HepG2 (cell line): ENCODE results near the gene TRPM1. TPM values are rescaled to one million over a fixed set of nuclear protein-coding genes. Genes with fewer than 3 reads are reported as not detected.

ENCODE experiments used
- CC2D1A ChIP-seq: sonication (generic); formaldehyde crosslinking; IDR thresholded peaks from 2 replicates; pipeline ENCODE4 v1.8.1; 2023; ENCODE audit warnings: mild to moderate bottlenecking, missing genetic modification reagents
- DNMT1 ChIP-seq: sonication (generic); formaldehyde crosslinking; IDR thresholded peaks from 2 replicates; pipeline ENCODE4 v1.5.1; 2020; ENCODE audit warnings: mild to moderate bottlenecking, missing genetic modification reagents
- GABPA ChIP-seq, 2 experiments: IDR thresholded peaks; 2 replicates each; pipeline ENCODE4 v1.6.1; 2011 to 2016; ENCODE audit warnings: low read depth in 2 of 2, low read length in 1 of 2, missing biosample characterization in 1 of 2, missing genetic modification characterization in 1 of 2
- HMG20B ChIP-seq: conservative IDR thresholded peaks from 2 replicates; pipeline ENCODE4 v1.6.1; 2016; ENCODE audit warnings: missing genetic modification reagents, missing compliant biosample characterization
- MAFG ChIP-seq: sonication (generic); formaldehyde crosslinking; IDR thresholded peaks from 2 replicates; pipeline ENCODE4 v1.5.1; 2020; ENCODE audit warnings: mild to moderate bottlenecking, missing genetic modification reagents
- PHF8 ChIP-seq: sonication (generic); formaldehyde crosslinking; IDR thresholded peaks from 2 replicates; pipeline ENCODE4 v1.5.0; 2020; ENCODE audit warnings: missing genetic modification reagents
- SOX6 ChIP-seq, 2 experiments: fragments of 450-650 bp in 1 of 2; sonication (generic) in 1 of 2; formaldehyde crosslinking in 1 of 2; IDR thresholded peaks; 2 replicates each; pipeline versions ENCODE4 v1.4.0 to v1.6.1; 2017 to 2020; ENCODE audit warnings: antibody characterized with exemption in 1 of 2, mild to moderate bottlenecking in 1 of 2, missing genetic modification reagents in 1 of 2
- ZFYVE20 ChIP-seq: sonication (generic); formaldehyde crosslinking; IDR thresholded peaks from 2 replicates; pipeline ENCODE4 v1.8.0; 2023; ENCODE audit warnings: low read depth, mild to moderate bottlenecking, moderate library complexity, missing genetic modification reagents, borderline replicate concordance
- ZNF484 ChIP-seq: sonication (generic); formaldehyde crosslinking; IDR thresholded peaks from 2 replicates; pipeline ENCODE4 v1.5.1; 2020; ENCODE audit warnings: mild to moderate bottlenecking, low read depth, missing genetic modification reagents, borderline replicate concordance
- ZNF720 ChIP-seq: sonication (generic); formaldehyde crosslinking; IDR thresholded peaks from 2 replicates; pipeline ENCODE4 v1.4.0; 2020; ENCODE audit warnings: missing genetic modification reagents
- polyA plus RNA-seq, 8 experiments: library from polyadenylated mRNA; depleted of rRNA in 3 of 8; stranded (reverse) in 7 of 8; unstranded in 1 of 8; fragments of >200 nt; fragmentation: Illumina TruSeq in 4 of 8; extraction: Trizol in 4 of 8; gene quantifications; 2 replicates each; pipeline versions ENCODE4 v1.2.1 to v1.2.3, GENCODE V29; 2011 to 2016; ENCODE audit warnings: low read depth in 4 of 8, missing spikeins in 1 of 8, mixed read lengths in 1 of 8; ENCODE audit not compliant: insufficient read depth in 1 of 8
- total RNA-seq, 5 experiments: library from RNA; depleted of rRNA; stranded (reverse); fragments of >200 nt; fragmentation: Illumina TruSeq; extraction: Trizol; gene quantifications; 2 replicates each; pipeline ENCODE4 v1.2.3, GENCODE V29; 2016; ENCODE audit warnings: low read depth in 1 of 5
- TF ChIP-seq, protein P1 (sequence below): sonication (generic); formaldehyde crosslinking; IDR thresholded peaks from 2 replicates; pipeline ENCODE4 v1.4.0; 2020; ENCODE audit warnings: mild to moderate bottlenecking, missing genetic modification reagents, borderline replicate concordance
- TF ChIP-seq, protein P2 (sequence below): sonication (generic); formaldehyde crosslinking; IDR thresholded peaks from 2 replicates; pipeline ENCODE4 v1.4.0; 2020; ENCODE audit warnings: missing genetic modification reagents
- TF ChIP-seq, protein P3 (sequence below): sonication (generic); formaldehyde crosslinking; conservative IDR thresholded peaks from 2 replicates; pipeline ENCODE4 v1.4.0; 2020; ENCODE audit warnings: mild to moderate bottlenecking, missing genetic modification reagents, moderate library complexity
- TF ChIP-seq, protein P4 (sequence below): sonication (generic); IDR thresholded peaks from 2 replicates; pipeline ENCODE4 v1.6.1; 2016; ENCODE audit warnings: low read depth, borderline replicate concordance

The TRPM1 gene
- total and polyA plus RNA-seq, 2 of the 13 experiments (the other 11 are each of a cell fraction or from before 2014, with no cell fraction given) = not detected

DNA sequence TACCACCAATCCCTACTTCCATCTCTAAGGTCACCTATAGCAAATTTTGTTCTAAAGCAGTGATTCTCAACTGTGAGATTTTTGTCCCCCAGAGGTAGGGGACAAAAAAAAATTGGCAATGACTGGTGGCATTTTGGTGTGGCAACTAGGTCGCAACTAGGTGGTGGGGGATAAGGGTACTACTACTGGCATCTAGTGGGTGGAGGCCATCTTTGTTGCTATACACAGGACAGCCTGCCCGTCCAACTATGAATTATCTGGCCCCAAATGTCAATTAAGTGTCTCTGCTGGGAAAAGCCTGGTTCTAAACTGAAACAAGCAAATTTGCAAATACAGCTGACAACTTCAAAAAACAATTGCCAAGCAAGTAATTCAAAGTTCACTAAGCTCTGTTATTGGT, 111.5 kb downstream of the TRPM1 start (continued):
- TF ChIP-seq, protein P1, sequence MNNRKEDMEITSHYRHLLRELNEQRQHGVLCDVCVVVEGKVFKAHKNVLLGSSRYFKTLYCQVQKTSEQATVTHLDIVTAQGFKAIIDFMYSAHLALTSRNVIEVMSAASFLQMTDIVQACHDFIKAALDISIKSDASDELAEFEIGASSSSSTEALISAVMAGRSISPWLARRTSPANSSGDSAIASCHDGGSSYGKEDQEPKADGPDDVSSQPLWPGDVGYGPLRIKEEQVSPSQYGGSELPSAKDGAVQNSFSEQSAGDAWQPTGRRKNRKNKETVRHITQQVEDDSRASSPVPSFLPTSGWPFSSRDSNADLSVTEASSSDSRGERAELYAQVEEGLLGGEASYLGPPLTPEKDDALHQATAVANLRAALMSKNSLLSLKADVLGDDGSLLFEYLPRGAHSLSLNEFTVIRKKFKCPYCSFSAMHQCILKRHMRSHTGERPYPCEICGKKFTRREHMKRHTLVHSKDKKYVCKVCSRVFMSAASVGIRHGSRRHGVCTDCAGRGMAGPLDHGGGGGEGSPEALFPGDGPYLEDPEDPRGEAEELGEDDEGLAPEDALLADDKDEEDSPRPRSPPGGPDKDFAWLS (CRISPR knock-in tag) = no peak
- TF ChIP-seq, protein P2, sequence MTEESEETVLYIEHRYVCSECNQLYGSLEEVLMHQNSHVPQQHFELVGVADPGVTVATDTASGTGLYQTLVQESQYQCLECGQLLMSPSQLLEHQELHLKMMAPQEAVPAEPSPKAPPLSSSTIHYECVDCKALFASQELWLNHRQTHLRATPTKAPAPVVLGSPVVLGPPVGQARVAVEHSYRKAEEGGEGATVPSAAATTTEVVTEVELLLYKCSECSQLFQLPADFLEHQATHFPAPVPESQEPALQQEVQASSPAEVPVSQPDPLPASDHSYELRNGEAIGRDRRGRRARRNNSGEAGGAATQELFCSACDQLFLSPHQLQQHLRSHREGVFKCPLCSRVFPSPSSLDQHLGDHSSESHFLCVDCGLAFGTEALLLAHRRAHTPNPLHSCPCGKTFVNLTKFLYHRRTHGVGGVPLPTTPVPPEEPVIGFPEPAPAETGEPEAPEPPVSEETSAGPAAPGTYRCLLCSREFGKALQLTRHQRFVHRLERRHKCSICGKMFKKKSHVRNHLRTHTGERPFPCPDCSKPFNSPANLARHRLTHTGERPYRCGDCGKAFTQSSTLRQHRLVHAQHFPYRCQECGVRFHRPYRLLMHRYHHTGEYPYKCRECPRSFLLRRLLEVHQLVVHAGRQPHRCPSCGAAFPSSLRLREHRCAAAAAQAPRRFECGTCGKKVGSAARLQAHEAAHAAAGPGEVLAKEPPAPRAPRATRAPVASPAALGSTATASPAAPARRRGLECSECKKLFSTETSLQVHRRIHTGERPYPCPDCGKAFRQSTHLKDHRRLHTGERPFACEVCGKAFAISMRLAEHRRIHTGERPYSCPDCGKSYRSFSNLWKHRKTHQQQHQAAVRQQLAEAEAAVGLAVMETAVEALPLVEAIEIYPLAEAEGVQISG (CRISPR knock-in tag) = 0 out of 2 replicates have a peak, but pooled peaks have one; percentile 25
- no peak for TF ChIP-seq SOX6 (IDR thresholded peaks at IDR 0.05)
- no peak for TF ChIP-seq SOX6 (CRISPR knock-in tag; IDR thresholded peaks at IDR 0.05)
- TF ChIP-seq HMG20B (CRISPR knock-in tag) = no peak
- no peak for TF ChIP-seq ZNF720 (CRISPR knock-in tag)
- no peak for TF ChIP-seq MAFG
- TF ChIP-seq ZFYVE20 (CRISPR knock-in tag) = no peak
- TF ChIP-seq, protein P3, sequence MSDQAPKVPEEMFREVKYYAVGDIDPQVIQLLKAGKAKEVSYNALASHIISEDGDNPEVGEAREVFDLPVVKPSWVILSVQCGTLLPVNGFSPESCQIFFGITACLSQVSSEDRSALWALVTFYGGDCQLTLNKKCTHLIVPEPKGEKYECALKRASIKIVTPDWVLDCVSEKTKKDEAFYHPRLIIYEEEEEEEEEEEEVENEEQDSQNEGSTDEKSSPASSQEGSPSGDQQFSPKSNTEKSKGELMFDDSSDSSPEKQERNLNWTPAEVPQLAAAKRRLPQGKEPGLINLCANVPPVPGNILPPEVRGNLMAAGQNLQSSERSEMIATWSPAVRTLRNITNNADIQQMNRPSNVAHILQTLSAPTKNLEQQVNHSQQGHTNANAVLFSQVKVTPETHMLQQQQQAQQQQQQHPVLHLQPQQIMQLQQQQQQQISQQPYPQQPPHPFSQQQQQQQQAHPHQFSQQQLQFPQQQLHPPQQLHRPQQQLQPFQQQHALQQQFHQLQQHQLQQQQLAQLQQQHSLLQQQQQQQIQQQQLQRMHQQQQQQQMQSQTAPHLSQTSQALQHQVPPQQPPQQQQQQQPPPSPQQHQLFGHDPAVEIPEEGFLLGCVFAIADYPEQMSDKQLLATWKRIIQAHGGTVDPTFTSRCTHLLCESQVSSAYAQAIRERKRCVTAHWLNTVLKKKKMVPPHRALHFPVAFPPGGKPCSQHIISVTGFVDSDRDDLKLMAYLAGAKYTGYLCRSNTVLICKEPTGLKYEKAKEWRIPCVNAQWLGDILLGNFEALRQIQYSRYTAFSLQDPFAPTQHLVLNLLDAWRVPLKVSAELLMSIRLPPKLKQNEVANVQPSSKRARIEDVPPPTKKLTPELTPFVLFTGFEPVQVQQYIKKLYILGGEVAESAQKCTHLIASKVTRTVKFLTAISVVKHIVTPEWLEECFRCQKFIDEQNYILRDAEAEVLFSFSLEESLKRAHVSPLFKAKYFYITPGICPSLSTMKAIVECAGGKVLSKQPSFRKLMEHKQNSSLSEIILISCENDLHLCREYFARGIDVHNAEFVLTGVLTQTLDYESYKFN (CRISPR knock-in tag) = no peak
- TF ChIP-seq CC2D1A (CRISPR knock-in tag) = no peak
- no peak for TF ChIP-seq ZNF484
- TF ChIP-seq, protein P4, sequence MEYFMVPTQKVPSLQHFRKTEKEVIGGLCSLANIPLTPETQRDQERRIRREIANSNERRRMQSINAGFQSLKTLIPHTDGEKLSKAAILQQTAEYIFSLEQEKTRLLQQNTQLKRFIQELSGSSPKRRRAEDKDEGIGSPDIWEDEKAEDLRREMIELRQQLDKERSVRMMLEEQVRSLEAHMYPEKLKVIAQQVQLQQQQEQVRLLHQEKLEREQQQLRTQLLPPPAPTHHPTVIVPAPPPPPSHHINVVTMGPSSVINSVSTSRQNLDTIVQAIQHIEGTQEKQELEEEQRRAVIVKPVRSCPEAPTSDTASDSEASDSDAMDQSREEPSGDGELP = peak; percentile 17; the same call in 1 of the 2 replicates
- no peak for TF ChIP-seq PHF8 (CRISPR knock-in tag)
- no peak for TF ChIP-seq GABPA (IDR thresholded peaks at IDR 0.05; ENCODE audit: low read depth, low read length)
- TF ChIP-seq GABPA (CRISPR knock-in tag; IDR thresholded peaks at IDR 0.05; ENCODE audit: low read depth) = no peak
- no peak for TF ChIP-seq DNMT1
- TF ChIP-seq, all 625 proteins: peak for 6
